Thymus (tissue), 11 donors: Measurements from ENCODE around the gene SPEM3. TPM values are rescaled to one million over a fixed set of nuclear protein-coding genes. Genes with fewer than 3 reads are reported as not detected.
"Not testable (repeated sequence)": the region's sequence is repeated elsewhere in the genome, so short reads cannot be mapped to it uniquely, and the experiment has no call there.

Source experiments
- DNase-seq, 9 donors: peaks; one replicate each; pipeline ENCODE4 v3.0.0-alpha.2; 2013; ENCODE audit warnings: low spot score in 9 of 9, low read depth in 6 of 9, missing footprints in 1 of 9
- H3K27ac ChIP-seq, 2 donors: one replicate each; pipeline ENCODE4 v1.5.1; 2013; ENCODE audit warnings: control low read depth in 1 of 2, low read depth in 1 of 2, low read length in 1 of 2, mild to moderate bottlenecking in 1 of 2, moderate library complexity in 1 of 2
- H3K27me3 ChIP-seq, 2 donors: one replicate each; pipeline ENCODE4 v1.5.1; 2013; ENCODE audit warnings: low read length in 1 of 2; ENCODE audit not compliant: control insufficient read depth in 2 of 2, insufficient read depth in 1 of 2
- H3K36me3 ChIP-seq, 2 donors: one replicate each; pipeline ENCODE4 v1.5.1; 2013; ENCODE audit warnings: low read length in 1 of 2, mild to moderate bottlenecking in 1 of 2, moderate library complexity in 1 of 2; ENCODE audit not compliant: control insufficient read depth in 2 of 2, insufficient read depth in 2 of 2
- H3K4me1 ChIP-seq, 2 donors: one replicate each; pipeline ENCODE4 v1.5.1; 2013; ENCODE audit warnings: low read length in 2 of 2; ENCODE audit not compliant: control insufficient read depth in 2 of 2, insufficient read depth in 2 of 2
- H3K4me3 ChIP-seq, 2 donors: one replicate each; pipeline ENCODE4 v1.5.1; 2013; ENCODE audit warnings: low read length in 2 of 2, control low read depth in 1 of 2, mild to moderate bottlenecking in 1 of 2
- H3K9me3 ChIP-seq, 2 donors: one replicate each; pipeline ENCODE4 v1.5.1; 2013; ENCODE audit warnings: low read length in 1 of 2, mild to moderate bottlenecking in 1 of 2; ENCODE audit not compliant: control insufficient read depth in 2 of 2, insufficient read depth in 1 of 2
- WGBS: extraction: QIAGEN DNeasy Blood & Tissue Kit; methylation state at CpG from one replicate; pipeline ENCODE4 v1.1.7; 2013; 5-methylcytosine and 5-hydroxymethylcytosine counted together
- polyA plus RNA-seq: library from polyadenylated mRNA; stranded (reverse); fragments of 200-250 nt; gene quantifications from one replicate; pipeline ENCODE4 v1.2.3, GENCODE V29; 2013
- total RNA-seq: library from RNA; stranded (reverse); fragments of 120-200 nt; gene quantifications from one replicate; pipeline ENCODE4 v1.2.4, GENCODE V29; 2013
- donor health status: healthy.

SPEM3 gene
- total and polyA plus RNA-seq, 2 donors: not detected

- DNase-seq: no peak
Measured at GRCh38 chr17:7463372-7463846, 34.8 kb downstream of the SPEM3 start.

GRCh38 chr17:7464081-7464480, 35.4 kb downstream of the SPEM3 start:
- peak overlapping the region in 1 of 2 donors; percentile 62 for H3K27ac ChIP-seq
- H3K36me3 ChIP-seq: peaks cover 44 to 56% of the 10 kb centered on the region in 2 donors

More at GRCh38 chr17:7463372-7463846, 34.8 kb downstream of the SPEM3 start:
- 97% methylated on average over 14 of the region's 14 CpGs for WGBS
- Histone ChIP-seq H3K27me3 (no peaks in the 10 kb centered on the region), H3K9me3 (no peaks in the 10 kb centered on the region), H3K4me3 (no peak overlapping the region), H3K36me3 (peaks cover 44 to 56% of the 10 kb centered on the region in 2 donors), H3K27ac (peak overlapping the region in 1 of 2 donors; percentile 62), H3K4me1 (peaks cover 0 to 15% of the 10 kb centered on the region in 2 donors)

GRCh38 chr17:7465597-7466275, 37.1 kb downstream of the SPEM3 start:
- peaks cover 0 to 15% of the 10 kb centered on the region in 2 donors for H3K4me1 ChIP-seq
- no peak overlapping the region for H3K4me3 ChIP-seq
- no peak overlapping the region for H3K27ac ChIP-seq
- no peaks in the 10 kb centered on the region for H3K27me3 ChIP-seq
- H3K9me3 ChIP-seq: no peaks in the 10 kb centered on the region
- H3K36me3 ChIP-seq: peaks cover 44 to 53% of the 10 kb centered on the region in 2 donors
- DNase-seq: no peak
- 97% methylated on average over 33 of the region's 33 CpGs for WGBS

More at GRCh38 chr17:7464081-7464480, 35.4 kb downstream of the SPEM3 start:
- Histone ChIP-seq H3K9me3 (no peaks in the 10 kb centered on the region), H3K27me3 (no peaks in the 10 kb centered on the region), H3K4me1 (peaks cover 0 to 15% of the 10 kb centered on the region in 2 donors), H3K4me3 (no peak overlapping the region)
- 98% methylated on average over 9 of the region's 9 CpGs for WGBS
- DNase-seq: no peak

- Histone ChIP-seq H3K4me3 (no peak overlapping the region), H3K36me3 (peaks cover 44 to 49% of the 10 kb centered on the region in 2 donors), H3K4me1 (peaks cover 0 to 15% of the 10 kb centered on the region in 2 donors), H3K27me3 (no peaks in the 10 kb centered on the region), H3K27ac (peak overlapping the region in 1 of 2 donors; percentile 27), H3K9me3 (no peaks in the 10 kb centered on the region)
- no peak for DNase-seq
- WGBS: 97% methylated on average over 9 of the region's 9 CpGs
Measured at GRCh38 chr17:7466318-7466638, 37.6 kb downstream of the SPEM3 start.

- H3K4me3 ChIP-seq: no peak overlapping the region
- WGBS: 92% methylated on average over 16 of the region's 16 CpGs
- H3K27ac ChIP-seq: peak overlapping the region; percentile 48 to 64
- no peaks in the 10 kb centered on the region for H3K9me3 ChIP-seq
- peaks cover 44 to 48% of the 10 kb centered on the region in 2 donors for H3K36me3 ChIP-seq
- H3K27me3 ChIP-seq: no peaks in the 10 kb centered on the region
- DNase-seq: no peak
- H3K4me1 ChIP-seq: peaks cover 0 to 16% of the 10 kb centered on the region in 2 donors
Measured at GRCh38 chr17:7466639-7467341, 38.1 kb downstream of the SPEM3 start.

- H3K27ac ChIP-seq: peak overlapping the region; percentile 48 to 64
- WGBS: 94% methylated on average over 3 of the region's 3 CpGs
- H3K4me1 ChIP-seq: peaks cover 0 to 18% of the 10 kb centered on the region in 2 donors
- no peaks in the 10 kb centered on the region for H3K9me3 ChIP-seq
- H3K4me3 ChIP-seq: no peak overlapping the region
- no peaks in the 10 kb centered on the region for H3K27me3 ChIP-seq
- no peak for DNase-seq
- H3K36me3 ChIP-seq: peaks cover 37 to 41% of the 10 kb centered on the region in 2 donors
Measured at GRCh38 chr17:7467498-7467897, 38.8 kb downstream of the SPEM3 start.

- DNase-seq: no peak
- Histone ChIP-seq H3K27ac (no peak overlapping the region), H3K4me3 (no peak overlapping the region), H3K9me3 (no peaks in the 10 kb centered on the region), H3K27me3 (no peaks in the 10 kb centered on the region), H3K4me1 (peaks cover 0 to 18% of the 10 kb centered on the region in 2 donors), H3K36me3 (peaks cover 29 to 33% of the 10 kb centered on the region in 2 donors)
- 98% methylated on average over 11 of the region's 11 CpGs for WGBS
Measured at GRCh38 chr17:7468290-7468689, 39.6 kb downstream of the SPEM3 start.

- no peak for DNase-seq
- H3K4me1 ChIP-seq: peaks cover 0 to 18% of the 10 kb centered on the region in 2 donors
- H3K4me3 ChIP-seq: no peak overlapping the region
- WGBS: 93% methylated on average over 12 of the region's 12 CpGs
- H3K9me3 ChIP-seq: no peaks in the 10 kb centered on the region
- H3K36me3 ChIP-seq: peaks cover 23 to 27% of the 10 kb centered on the region in 2 donors
- no peak overlapping the region for H3K27ac ChIP-seq
- H3K27me3 ChIP-seq: no peaks in the 10 kb centered on the region
Measured at GRCh38 chr17:7468804-7469389, 40.2 kb downstream of the SPEM3 start.

GRCh38 chr17:7469843-7470242, 41.2 kb downstream of the SPEM3 start:
- not testable (repeated sequence) for H3K9me3 ChIP-seq, H3K27me3 ChIP-seq, DNase-seq, H3K27ac ChIP-seq, H3K4me3 ChIP-seq
- Histone ChIP-seq H3K4me1 (peaks cover 0 to 18% of the 10 kb centered on the region in 2 donors), H3K36me3 (peaks cover 25 to 26% of the 10 kb centered on the region in 2 donors)
- 98% methylated on average over 12 of the region's 12 CpGs for WGBS
